Heart left ventricle (tissue), 16 donors: ENCODE measurements around the gene CABP4. TPM values are rescaled to one million over a fixed set of nuclear protein-coding genes. Genes with fewer than 3 reads are reported as not detected.

Experiments used
- ATAC-seq, 4 donors: fragments of 200-7000 bp; cut with Tn5 transposase; one replicate each; pipeline ENCODE4 v1.9.1; 2020 to 2022; ENCODE audit warnings: moderate library complexity in 4 of 4, mild to moderate bottlenecking in 3 of 4, moderate number of reproducible peaks in 1 of 4
- DNase-seq, 5 donors: peaks; one replicate each; pipeline ENCODE4 v3.0.0-alpha.2; 2020
- H3K27ac ChIP-seq, 12 donors: fragments of 200-600 bp; sonication (generic) in 4 of 12; one replicate each; pipeline versions ENCODE4 v1.5.0 to v1.8.0; 2016 to 2022; ENCODE audit warnings: mild to moderate bottlenecking in 2 of 12
- H3K27me3 ChIP-seq, 9 donors: fragments of 200-600 bp; sonication (generic) in 2 of 9; one replicate each; pipeline versions ENCODE4 v1.5.1 to v1.8.0; 2016 to 2022; ENCODE audit warnings: mild to moderate bottlenecking in 3 of 9
- H3K36me3 ChIP-seq, 9 donors: fragments of 200-600 bp; sonication (generic) in 2 of 9; one replicate each; pipeline versions ENCODE4 v1.5.0 to v1.8.0; 2018 to 2022; ENCODE audit warnings: mild to moderate bottlenecking in 2 of 9
- H3K4me1 ChIP-seq, 12 donors: fragments of 200-600 bp; sonication (generic) in 4 of 12; one replicate each; pipeline versions ENCODE4 v1.5.0 to v1.8.0; 2016 to 2022; ENCODE audit warnings: mild to moderate bottlenecking in 3 of 12
- H3K4me3 ChIP-seq, 12 donors: fragments of 200-600 bp; sonication (generic) in 4 of 12; one replicate each; pipeline versions ENCODE4 v1.5.0 to v1.8.0; 2017 to 2022; ENCODE audit warnings: mild to moderate bottlenecking in 9 of 12, moderate library complexity in 4 of 12
- H3K9me3 ChIP-seq, 12 donors: fragments of 200-600 bp; sonication (generic) in 4 of 12; one replicate each; pipeline versions ENCODE4 v1.5.0 to v1.8.0; 2016 to 2022; ENCODE audit warnings: mild to moderate bottlenecking in 1 of 12
- CTCF ChIP-seq, 12 donors: fragments of 200-600 bp; sonication (generic) in 4 of 12; IDR thresholded peaks; one replicate each; pipeline versions ENCODE4 v1.5.0 to v1.8.0; 2018 to 2022; ENCODE audit warnings: antibody characterized with exemption in 12 of 12, mild to moderate bottlenecking in 5 of 12
- POLR2A ChIP-seq, 2 donors: fragments of 450-650 bp; IDR thresholded peaks; one replicate each; pipeline ENCODE4 v1.6.1; 2017; ENCODE audit warnings: antibody characterized with exemption in 2 of 2, mild to moderate bottlenecking in 2 of 2, moderate library complexity in 2 of 2
- WGBS, 4 donors: extraction: QIAGEN DNeasy Blood & Tissue Kit in 2 of 4; methylation state at CpG; one replicate each; pipeline versions ENCODE4 v1.1.5 to v1.1.7; 2013 to 2018; 5-methylcytosine and 5-hydroxymethylcytosine counted together
- intact Hi-C, 10 donors: fragments of 100-400 bp; cut with DNase I; formaldehyde crosslinking; loops; one replicate each; pipeline versions ENCODE4 v1.11.1 to v1.14.2; 2022
- polyA plus RNA-seq, 2 donors: library from polyadenylated mRNA; stranded (reverse); fragments of 200-250 nt; gene quantifications; one replicate each; pipeline ENCODE4 v1.2.3, GENCODE V29; 2013
- total RNA-seq, 9 donors: library from RNA; depleted of rRNA in 2 of 9; stranded (reverse); fragments of >200 nt in 2 of 9; fragmentation: NEBNext Ultra II Directional in 3 of 9; extraction: Animal tissue kit (Norgen Biotek cat#: 25700) in 3 of 9; gene quantifications; one replicate each; pipeline versions ENCODE4 v1.1.0 to v1.2.4, GENCODE V29; 2016 to 2023
- donor health status: ischemic (EF 13 %, LVEDD 7.1; RV severe dilation, severe dysfunction).
- donor health status: healthy with polysubstance abuse.
- donor health status: DM: no; HTN: yes; CAD: no.
- donor health status: DM: no; HTN: no; CAD: no.
- donor health status: ischemic (EF 25% LVEDD 6.9; RV normal size, moderate dysfunction).
- donor health status: ischemic (EF 25% LVEDD 5.7; RV mildly dilated, moderate dysfunction).
- donor health status: healthy.
- donor health status: DM: yes; HTN: yes; CAD: no.
- donor health status: ischemic (EF 35%, LVEDD 5.7; RV mildly dilated, moderate dysfunction).
- donor health status: nonischemic (EF 11% LVEDD 7.7; RV severe dilation, severe dysfunction).
- donor health status: DM: yes; HTN: yes; CAD: no.
- donor health status: PGD.
- donor health status: ischemic (EF 29% LVEDD 5.4; RV normal size, mild dysfunction).
- donor health status: nonischemic (EF 23%, LVEDD 6.1; RV moderate dilation, normal function).

The CABP4 gene
- total and polyA plus RNA-seq, 11 donors, result 0.25 to 4.2 (median 0.51) TPM; not detected in 1

GRCh38 chr11:67448220-67448609 is 6.9 kb upstream of the CABP4 start:
- intact Hi-C loops, result no loop called here
- 90 to 94% (median 92%) methylated on average over 7 of the region's 7 CpGs for WGBS, 4 donors
- Histone ChIP-seq H3K27ac (no peak overlapping the region), H3K4me1 (peaks cover 0 to 52% (median 8%) of the 10 kb centered on the region in 12 donors), H3K4me3 (no peak overlapping the region), H3K27me3 (no peaks in the 10 kb centered on the region), H3K9me3 (no peaks in the 10 kb centered on the region), H3K36me3 (no peaks in the 10 kb centered on the region)
- DNase-seq, result no peak
- TF ChIP-seq POLR2A (IDR thresholded peaks at IDR 0.05), result no peak
- no peak for TF ChIP-seq CTCF (IDR thresholded peaks at IDR 0.05)
- no peak for ATAC-seq

GRCh38 chr11:67449116-67449844 is 5.9 kb upstream of the CABP4 start:
- Histone ChIP-seq H3K27ac (peak overlapping the region in 1 of 12 donors; percentile 70), H3K4me1 (peaks cover 0 to 46% (median 5%) of the 10 kb centered on the region in 12 donors), H3K9me3 (no peaks in the 10 kb centered on the region), H3K4me3 (no peak overlapping the region), H3K27me3 (no peaks in the 10 kb centered on the region), H3K36me3 (no peaks in the 10 kb centered on the region)
- 72 to 80% (median 74%) methylated on average over 9 of the region's 9 CpGs for WGBS, 4 donors
- DNase-seq (peak in 1 of 5 donors; percentile 37), ATAC-seq (peak in 3 of 4 donors; percentile 7 to 41 (median 31))
- intact Hi-C loops, result no loop called here
- no peak for TF ChIP-seq CTCF (IDR thresholded peaks at IDR 0.05)
- TF ChIP-seq POLR2A (IDR thresholded peaks at IDR 0.05), result no peak

GRCh38 chr11:67450796-67451657 is 4.1 kb upstream of the CABP4 start:
- ATAC-seq (no peak), DNase-seq (no peak)
- no peak overlapping the region for H3K4me3 ChIP-seq
- no peak overlapping the region for H3K27ac ChIP-seq
- 90 to 93% (median 91%) methylated on average over 20 to 25 of the region's 25 CpGs for WGBS, 4 donors
- TF ChIP-seq CTCF (IDR thresholded peaks at IDR 0.05) (no peak), POLR2A (IDR thresholded peaks at IDR 0.05) (no peak)
- intact Hi-C loops, result no loop called here
- H3K27me3 ChIP-seq, result no peaks in the 10 kb centered on the region
- no peaks in the 10 kb centered on the region for H3K36me3 ChIP-seq
- no peaks in the 10 kb centered on the region for H3K9me3 ChIP-seq
- peaks cover 0 to 38% (median 5%) of the 10 kb centered on the region in 12 donors for H3K4me1 ChIP-seq

- H3K4me3 ChIP-seq, result no peak overlapping the region
- H3K9me3 ChIP-seq, result no peaks in the 10 kb centered on the region
- ATAC-seq, result no peak
- H3K27me3 ChIP-seq, result no peaks in the 10 kb centered on the region
- peaks cover 0 to 38% (median 5%) of the 10 kb centered on the region in 12 donors for H3K4me1 ChIP-seq
- no peak for TF ChIP-seq CTCF (IDR thresholded peaks at IDR 0.05)
- no peak for TF ChIP-seq POLR2A (IDR thresholded peaks at IDR 0.05)
- no peaks in the 10 kb centered on the region for H3K36me3 ChIP-seq
- H3K27ac ChIP-seq, result peak overlapping the region in 8 of 12 donors; percentile 1 to 69 (median 41)
- DNase-seq, result peak in 1 of 5 donors; percentile 21
- intact Hi-C loops, result no loop called here
- WGBS, 4 donors, result 92 to 97% (median 94%) methylated on average over 13 to 14 of the region's 14 CpGs
Measured at GRCh38 chr11:67451658-67451976, 3.5 kb upstream of the CABP4 start.
